GM18951 (cell line): ENCODE data around the gene ASTN2.
"Not testable (repeated sequence)": the region's sequence is repeated elsewhere in the genome, so short reads cannot be mapped to it uniquely, and the experiment has no call there.

ENCODE experiments used
- POLR2A ChIP-seq: IDR thresholded peaks from 4 replicates; pipeline ENCODE4 v1.6.1; 2011; ENCODE audit warnings: mild to moderate bottlenecking; ENCODE audit not compliant: insufficient read length, insufficient read depth; ENCODE audit errors: extremely low read depth
- in situ Hi-C: fragments of 300-500 bp; cut with MboI; formaldehyde crosslinking; loops from one replicate; pipeline ENCODE4 v1.12.0; 2022; ENCODE audit warnings: low sequenced_read_pairs, mixed read lengths, inconsistent platforms; ENCODE audit not compliant: unreplicated experiment

ASTN2 gene

GRCh38 chr9:117073539-117074341 is 341.1 kb downstream of the ASTN2 start:
- in situ Hi-C loops, result no loop called here
- no peak for TF ChIP-seq POLR2A

- in situ Hi-C loops, result no loop called here
- TF ChIP-seq POLR2A, result no peak
Observed at GRCh38 chr9:117073071-117073470, 341.8 kb downstream of the ASTN2 start.

GRCh38 chr9:117072216-117072615 is 342.6 kb downstream of the ASTN2 start:
- no peak for TF ChIP-seq POLR2A
- in situ Hi-C loops, result no loop called here

GRCh38 chr9:117071673-117072207 is 343.1 kb downstream of the ASTN2 start:
- in situ Hi-C loops, result not testable (repeated sequence)

- no peak for TF ChIP-seq POLR2A
- in situ Hi-C loops, result no loop called here
Observed at GRCh38 chr9:117063721-117064471, 351.0 kb downstream of the ASTN2 start.

- in situ Hi-C loops, result no loop called here
- TF ChIP-seq POLR2A, result no peak
Observed at GRCh38 chr9:117060963-117061362, 353.9 kb downstream of the ASTN2 start.

- TF ChIP-seq POLR2A, result no peak
- in situ Hi-C loops, result no loop called here
Observed at GRCh38 chr9:117050007-117050406, 364.9 kb downstream of the ASTN2 start.

GRCh38 chr9:117046666-117047327 is 368.1 kb downstream of the ASTN2 start:
- no peak for TF ChIP-seq POLR2A
- in situ Hi-C loops, result no loop called here

- no peak for TF ChIP-seq POLR2A
- in situ Hi-C loops, result no loop called here
Observed at GRCh38 chr9:117044241-117044640, 370.6 kb downstream of the ASTN2 start.

- in situ Hi-C loops, result no loop called here
- no peak for TF ChIP-seq POLR2A
Observed at GRCh38 chr9:117043159-117043558, 371.7 kb downstream of the ASTN2 start.

GRCh38 chr9:117035546-117035945 is 379.3 kb downstream of the ASTN2 start:
- no peak for TF ChIP-seq POLR2A
- in situ Hi-C loops, result no loop called here

GRCh38 chr9:117034866-117035265 is 380.0 kb downstream of the ASTN2 start:
- in situ Hi-C loops, result no loop called here
- TF ChIP-seq POLR2A, result no peak

- no peak for TF ChIP-seq POLR2A
- in situ Hi-C loops, result no loop called here
Observed at GRCh38 chr9:117030254-117030768, 384.5 kb downstream of the ASTN2 start.
